GM12878 (cell line): Measurements from ENCODE around the gene SEMA5A. TPM values are rescaled to one million over a fixed set of nuclear protein-coding genes. Genes with fewer than 3 reads are reported as not detected.

Experiments used
- ATAC-seq: fragments of 200-7000 bp; cut with Tn5 transposase; 3 replicates; pipeline ENCODE4 v1.9.1; 2020; ENCODE audit warnings: mild to moderate bottlenecking, moderate library complexity
- BruUV-seq: library from RNA; stranded (reverse); fragments of 400-500 nt; replicated peaks from 2 replicates; lab custom pipeline; 2021; lab: Mats Ljungman, UMichigan
- CTCF ChIA-PET: fragments of 300-600 bp; sonication (Branson Sonifier 250); formaldehyde crosslinking; extraction: SDS; loops from one replicate; lab custom pipeline; 2021; ENCODE audit warnings: inconsistent platforms; lab: Yijun Ruan, JAX
- POLR2A ChIA-PET: fragments of 350-600 bp; formaldehyde crosslinking; extraction: SDS; loops from one replicate; lab custom pipeline; 2021; ENCODE audit warnings: inconsistent platforms; lab: Charles Lee
- RAD21 ChIA-PET: fragments of 300-600 bp; sonication (Branson Sonifier 250); formaldehyde crosslinking; loops from one replicate; lab custom pipeline; 2023; ENCODE audit warnings: antibody characterized with exemption; ENCODE audit not compliant: unreplicated experiment; lab: Charles Lee
- SMC1A ChIA-PET: fragments of 300-600 bp; sonication (Branson Sonifier 250); formaldehyde crosslinking; loops from one replicate; lab custom pipeline; 2023; ENCODE audit not compliant: unreplicated experiment, uncharacterized antibody; lab: Charles Lee
- DNase-seq: peaks from one replicate; pipeline ENCODE4 v3.0.0-alpha.2; 2011; ENCODE audit warnings: low read depth, low spot score
- FAIRE-seq: peaks from 3 replicates; lab custom pipeline; 2011; peaks lifted over from hg19 to GRCh38; lab: Jason Lieb, UNC
- H2AFZ ChIP-seq: 2 replicates; pipeline ENCODE4 v1.6.0; 2011; ENCODE audit warnings: low read depth, low read length, control low read depth; ENCODE audit not compliant: control insufficient read depth
- H3K27ac ChIP-seq: 2 replicates; pipeline ENCODE4 v1.5.1; 2011; ENCODE audit warnings: control low read depth; ENCODE audit not compliant: control insufficient read depth, insufficient read depth
- H3K27me3 ChIP-seq, 2 experiments: replicated peaks in 1 of 2; 2 replicates each; pipeline versions ENCODE4 v1.6.0 to v1.6.1; 2011; ENCODE audit warnings: low read length in 1 of 2; ENCODE audit not compliant: control insufficient read depth in 2 of 2, insufficient read depth in 2 of 2
- H3K36me3 ChIP-seq, 2 experiments: 2 replicates each; pipeline ENCODE4 v1.5.1; 2011; ENCODE audit warnings: low read length in 1 of 2; ENCODE audit not compliant: control insufficient read depth in 2 of 2, insufficient read depth in 2 of 2
- H3K4me1 ChIP-seq: 2 replicates; pipeline ENCODE4 v1.6.1; 2011; ENCODE audit warnings: mild to moderate bottlenecking, low read length, moderate library complexity, mixed read lengths; ENCODE audit not compliant: control insufficient read depth, insufficient read depth
- H3K4me2 ChIP-seq: 2 replicates; pipeline ENCODE4 v1.6.0; 2011; ENCODE audit warnings: control low read depth; ENCODE audit not compliant: control insufficient read depth, insufficient read depth
- H3K4me3 ChIP-seq: fragments of 200-600 bp; sonication (generic); 2 replicates; pipeline ENCODE4 v1.5.1; 2016
- H3K79me2 ChIP-seq: 2 replicates; pipeline ENCODE4 v1.6.0; 2011; ENCODE audit warnings: low read length; ENCODE audit not compliant: control insufficient read depth, insufficient read depth
- H3K9ac ChIP-seq: 2 replicates; pipeline ENCODE4 v1.8.0; 2011; ENCODE audit warnings: low read length, control low read depth, mixed read lengths; ENCODE audit not compliant: control insufficient read depth, insufficient read depth
- H3K9me3 ChIP-seq: replicated peaks from 3 replicates; pipeline ENCODE4 v1.5.1; 2011; ENCODE audit warnings: mild to moderate bottlenecking, low read length; ENCODE audit not compliant: control insufficient read depth, insufficient read depth
- H4K20me1 ChIP-seq: 2 replicates; pipeline ENCODE4 v1.6.0; 2011; ENCODE audit not compliant: control insufficient read depth, insufficient read depth
- GABPA ChIP-seq: IDR thresholded peaks from 2 replicates; pipeline ENCODE4 v1.6.1; 2014; ENCODE audit warnings: antibody characterized with exemption, low read depth, mild to moderate bottlenecking, inconsistent platforms
- HDAC2 ChIP-seq: fragments of 200-600 bp; sonication (generic); IDR thresholded peaks from 2 replicates; pipeline ENCODE4 v1.6.1; 2017
- HSF1 ChIP-seq: fragments of 150-350 bp; IDR thresholded peaks from 2 replicates; pipeline ENCODE4 v1.6.1; 2014; ENCODE audit warnings: mild to moderate bottlenecking, low read depth, low read length
- IKZF1 ChIP-seq: fragments of 450-650 bp; conservative IDR thresholded peaks from 2 replicates; pipeline ENCODE4 v1.6.1; 2017; ENCODE audit warnings: antibody characterized with exemption, mild to moderate bottlenecking
- MTA2 ChIP-seq: fragments of 450-650 bp; IDR thresholded peaks from 2 replicates; pipeline ENCODE4 v1.6.1; 2016; ENCODE audit warnings: low read depth, mild to moderate bottlenecking, moderate library complexity
- MXI1 ChIP-seq: fragments of 150-350 bp; IDR thresholded peaks from 2 replicates; pipeline ENCODE4 v1.6.1; 2011; ENCODE audit warnings: low read depth, mild to moderate bottlenecking, inconsistent platforms, low read length, improper control_type of control experiment
- NR2F1 ChIP-seq: fragments of 450-650 bp; conservative IDR thresholded peaks from 2 replicates; pipeline ENCODE4 v1.6.1; 2017; ENCODE audit warnings: mild to moderate bottlenecking
- SMC3 ChIP-seq: IDR thresholded peaks from 2 replicates; pipeline ENCODE4 v1.6.1; 2011; ENCODE audit warnings: low read length, improper control_type of control experiment, borderline replicate concordance
- ZBED1 ChIP-seq: IDR thresholded peaks from 2 replicates; pipeline ENCODE4 v1.6.1; 2016; ENCODE audit warnings: borderline replicate concordance
- ZNF217 ChIP-seq: fragments of 450-650 bp; IDR thresholded peaks from 2 replicates; pipeline ENCODE4 v1.6.1; 2017; ENCODE audit warnings: antibody characterized with exemption, mild to moderate bottlenecking
- ZNF384 ChIP-seq: IDR thresholded peaks from 2 replicates; pipeline ENCODE4 v1.6.1; 2012; ENCODE audit warnings: low read depth, mild to moderate bottlenecking, low read length, improper control_type of control experiment, borderline replicate concordance
- WGBS: methylation state at CpG from one replicate; pipeline ENCODE4 v1.1.6; 2016; ENCODE audit warnings: low lambda C conversion rate; ENCODE audit not compliant: insufficient replicate concordance, insufficient coverage; ENCODE audit errors: missing lambda C conversion rate; 5-methylcytosine and 5-hydroxymethylcytosine counted together
- in situ Hi-C: fragments of 300-500 bp; cut with MboI; formaldehyde crosslinking; loops from 9 replicates; pipeline ENCODE4 v1.14.3; 2018; ENCODE audit warnings: mixed read lengths
- intact Hi-C: fragments of 100-400 bp; cut with micrococcal nuclease; formaldehyde crosslinking; loops from one replicate; pipeline ENCODE4 v1.14.2; 2022; ENCODE audit not compliant: unreplicated experiment
- polyA plus RNA-seq, 11 experiments: library from polyadenylated mRNA; depleted of rRNA in 4 of 11; unstranded in 6 of 11; stranded (reverse) in 5 of 11; fragments of >200 nt; fragmentation: Nextera tagmentation in 4 of 11; fragmentation: Illumina TruSeq in 1 of 11; extraction: Ambion mirVana in 4 of 11; extraction: Trizol in 1 of 11; gene quantifications; 1 replicate in 1 of 11; 2 replicates in 10 of 11; pipeline versions ENCODE4 v1.2.1 to v1.2.3, GENCODE V29; 2011 to 2016; ENCODE audit warnings: inconsistent platforms in 2 of 11, missing spikeins in 2 of 11, low read depth in 1 of 11
- total RNA-seq, 4 experiments: library from RNA; depleted of rRNA in 3 of 4; stranded (reverse); fragments of >200 nt in 3 of 4; fragmentation: Illumina TruSeq in 1 of 4; extraction: Trizol in 1 of 4; gene quantifications; 2 replicates each; pipeline versions ENCODE4 v1.2.1 to v1.2.3, GENCODE V29; 2013 to 2021

Gene SEMA5A
- total and polyA plus RNA-seq, 10 of the 15 experiments (the other 5 are each of a cell fraction or from before 2014, with no cell fraction given): 0.03 to 2.4 (median 0.09) TPM; not detected in 1

GRCh38 chr5:9209846-9210492 is 335.9 kb downstream of the SEMA5A start:
- Histone ChIP-seq H3K9ac (no peak overlapping the region), H3K27me3 (peaks cover 0 to 2% of the 10 kb centered on the region in 2 experiments; a peak in 2 of 4 replicates), H3K9me3 (no peaks in the 10 kb centered on the region), H3K36me3 (no peaks in the 10 kb centered on the region), H2AFZ (no peak overlapping the region), H3K4me3 (no peak overlapping the region), H3K4me2 (no peak overlapping the region), H3K4me1 (no peaks in the 10 kb centered on the region), H3K27ac (no peak overlapping the region), H4K20me1 (no peaks in the 10 kb centered on the region), H3K79me2 (no peaks in the 10 kb centered on the region)
- ChIA-PET POLR2A (no interaction called here), RAD21 (no interaction called here), SMC1A (interaction anchor here (1.0 to 1.4 kb wide), 2 partner anchors 257 to 346 kb away, joined by 3 read pairs; no protein-coding TSS in a partner anchor), CTCF (interaction anchor here (1.1 to 1.8 kb wide), 3 partner anchors 54 to 333 kb away, joined by 3 to 5 read pairs (median 5); no protein-coding TSS in a partner anchor)
- no peak for ATAC-seq
- no peak for DNase-seq
- BruUV-seq: no TSS peak
- 6% methylated on average over 3 of the region's 3 CpGs for WGBS
- TF ChIP-seq HDAC2 (no peak), MXI1 (no peak), HSF1 (no peak), ZNF217 (no peak), GABPA (no peak), ZNF384 (no peak), SMC3 (no peak), ZBED1 (no peak), IKZF1 (no peak), NR2F1 (no peak), MTA2 (no peak)
- no peak for FAIRE-seq
- in situ Hi-C loops: loop anchor here (5.0 to 10.0 kb wide), 3 partner anchors 345 to 1283 kb away; no protein-coding TSS in a partner anchor
- intact Hi-C loops: loop anchor here (1.0 to 10.0 kb wide), 4 partner anchors 143 to 868 kb away; partner anchors contain the start of gene SEMA5A
